GM21367 (cell line): Measurements from ENCODE around the gene RNF166.

Experiments
- ATAC-seq: cut with Tn5 transposase; IDR thresholded peaks from one replicate; pipeline ENCODE4 v1.9.1; 2021; ENCODE audit not compliant: unreplicated experiment

The RNF166 gene

GRCh38 chr16:88724855-88725555, 18.8 kb upstream of the RNF166 start:
- no peak for ATAC-seq

GRCh38 chr16:88723911-88724310, 17.7 kb upstream of the RNF166 start:
- no peak for ATAC-seq

- ATAC-seq, result no peak
These were observed 17.3 kb upstream of the RNF166 start for GRCh38 chr16:88723507-88723887.

- ATAC-seq, result no peak
These were observed 16.7 kb upstream of the RNF166 start for GRCh38 chr16:88722784-88723506.

- ATAC-seq, result no peak
These were observed 15.9 kb upstream of the RNF166 start for GRCh38 chr16:88721815-88722755.

GRCh38 chr16:88721236-88721635, 15.0 kb upstream of the RNF166 start:
- ATAC-seq, result no peak

GRCh38 chr16:88720396-88720970, 14.3 kb upstream of the RNF166 start:
- ATAC-seq, result no peak

- ATAC-seq, result no peak
These were observed 13.7 kb upstream of the RNF166 start for GRCh38 chr16:88719933-88720296.

- ATAC-seq, result no peak
These were observed 13.2 kb upstream of the RNF166 start for GRCh38 chr16:88719267-88719932.

- no peak for ATAC-seq
These were observed 12.0 kb upstream of the RNF166 start for GRCh38 chr16:88718178-88718577.

- no peak for ATAC-seq
These were observed 10.4 kb upstream of the RNF166 start for GRCh38 chr16:88716601-88717001.

GRCh38 chr16:88716201-88716600, 10.0 kb upstream of the RNF166 start:
- no peak for ATAC-seq

GRCh38 chr16:88715312-88716190, 9.3 kb upstream of the RNF166 start:
- ATAC-seq, result no peak

- ATAC-seq, result no peak
These were observed 8.5 kb upstream of the RNF166 start for GRCh38 chr16:88714420-88715302.

GRCh38 chr16:88713568-88714419, 7.6 kb upstream of the RNF166 start:
- ATAC-seq, result no peak

GRCh38 chr16:88713054-88713453, 6.8 kb upstream of the RNF166 start:
- ATAC-seq, result no peak

- no peak for ATAC-seq
These were observed 6.3 kb upstream of the RNF166 start for GRCh38 chr16:88712362-88712979.
